ENCODE results near the gene TNNI2.

The TNNI2 gene

DNA sequence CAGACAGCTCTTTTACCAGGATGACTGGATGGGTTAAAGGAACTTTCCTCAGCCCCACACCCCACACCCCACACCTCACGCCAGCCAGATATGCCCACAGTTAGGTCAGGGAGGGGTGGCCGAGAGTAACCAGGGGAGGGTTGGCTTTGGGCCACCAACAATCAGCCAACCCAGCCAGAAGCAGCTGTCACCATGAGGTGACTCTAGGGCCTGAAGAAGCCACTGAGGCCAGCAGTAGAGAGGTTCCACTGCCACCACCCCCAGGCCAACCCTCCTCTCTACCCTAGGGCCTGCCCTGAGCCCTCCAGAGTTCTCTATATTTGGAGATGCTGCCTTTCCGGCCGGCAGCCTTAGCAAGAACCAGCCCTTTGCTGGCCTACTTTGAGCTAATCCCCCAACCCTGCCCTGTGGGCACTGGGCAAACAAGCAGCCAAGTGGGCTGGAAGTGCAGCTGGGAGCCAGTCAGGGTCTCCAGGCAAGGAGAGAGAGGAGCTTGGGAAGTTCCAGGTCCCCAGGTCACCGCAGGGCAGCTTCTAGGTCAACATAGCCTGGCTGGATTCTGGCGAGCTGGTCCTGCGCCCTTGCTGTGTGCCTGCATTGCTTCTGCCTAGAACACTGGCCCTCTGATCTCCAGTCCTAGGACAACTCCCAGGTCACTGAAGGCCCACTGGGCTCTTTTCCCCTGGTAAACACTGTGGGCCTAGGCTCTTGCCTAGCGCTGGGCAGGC is 16.0 kb upstream of the TNNI2 start:
- DNase-seq = no peak

DNA sequence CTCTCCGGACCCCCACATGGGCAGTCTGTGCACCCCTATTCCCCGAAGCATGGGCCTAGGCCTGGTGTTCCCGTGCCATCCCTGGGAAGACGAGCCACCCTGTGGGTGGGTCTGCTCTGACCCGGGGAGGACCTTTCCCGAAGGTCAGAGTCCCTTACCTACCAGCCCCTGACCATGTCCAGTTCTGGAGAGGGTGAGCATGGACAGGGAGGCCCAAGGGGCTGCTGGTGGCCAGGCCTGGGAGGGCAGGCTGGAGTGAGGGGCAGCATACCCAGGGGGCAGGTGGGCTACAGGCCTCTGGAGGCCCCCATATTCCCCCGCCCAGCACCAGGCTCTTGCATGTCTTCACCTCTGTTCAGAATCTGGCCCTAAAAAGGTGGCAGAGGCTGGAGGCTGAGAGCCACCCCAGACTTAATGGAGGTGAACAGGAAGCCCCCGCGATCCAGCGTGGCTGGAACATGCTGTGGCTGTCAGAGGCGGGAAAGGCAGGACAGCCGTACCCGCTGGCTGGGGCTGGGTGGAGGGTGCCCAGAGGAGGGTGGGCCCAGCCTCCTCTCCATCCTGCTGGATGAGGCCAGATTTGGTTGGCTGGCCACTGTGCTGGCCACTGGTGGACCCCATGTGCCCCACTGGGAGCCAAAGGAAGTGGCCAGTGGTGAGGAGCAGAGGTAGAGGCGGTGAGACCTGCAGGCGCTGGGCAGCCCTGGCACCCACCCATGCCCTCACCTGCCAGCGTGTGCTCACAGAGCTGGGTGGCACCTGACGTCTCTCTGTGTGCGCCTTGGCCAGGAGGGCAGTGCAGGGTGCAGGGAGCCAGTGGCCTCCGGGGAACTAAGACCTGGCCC is 15.2 kb upstream of the TNNI2 start:
- DNase-seq = no peak

DNA sequence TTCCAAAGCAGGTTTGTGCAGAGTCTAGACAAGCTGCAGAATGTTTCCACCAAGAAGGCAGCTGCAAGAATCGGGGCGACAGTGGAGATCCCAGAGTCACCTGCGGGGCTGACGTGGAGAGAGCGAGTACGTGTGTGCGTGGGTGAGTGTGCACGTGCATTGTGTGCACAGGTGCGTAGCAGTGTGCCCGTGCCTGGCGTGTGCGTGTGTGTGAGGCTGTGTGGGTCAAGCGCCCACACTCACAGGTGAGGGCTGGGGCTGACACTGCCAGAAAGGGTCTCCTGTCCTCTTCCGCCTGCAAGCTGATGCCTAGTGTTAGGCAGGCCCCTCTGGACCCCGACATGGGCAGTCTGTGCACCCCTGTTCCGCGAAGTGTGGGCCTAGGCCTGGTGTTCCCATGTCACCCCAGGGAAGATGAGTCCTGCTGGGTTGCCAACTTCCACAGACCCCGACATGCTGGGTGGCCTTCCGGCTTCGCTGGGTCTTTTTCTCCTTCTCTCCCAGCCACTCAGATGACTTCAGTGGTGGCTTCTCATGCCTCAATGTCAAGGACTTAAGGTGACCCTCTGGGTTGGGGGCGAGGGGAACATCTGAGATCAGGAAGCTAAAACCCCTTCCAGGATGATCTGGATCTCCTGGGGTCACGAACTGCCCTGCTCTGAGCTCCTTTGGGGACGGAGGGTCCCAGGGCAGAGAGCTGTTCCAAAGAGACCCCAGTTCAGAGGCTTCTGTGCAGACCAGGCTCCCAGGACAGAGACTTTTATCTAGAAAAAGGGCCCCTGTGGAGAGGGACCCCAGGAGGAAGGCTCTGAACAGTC is 14.4 kb upstream of the TNNI2 start:
- DNase-seq = no peak

DNA sequence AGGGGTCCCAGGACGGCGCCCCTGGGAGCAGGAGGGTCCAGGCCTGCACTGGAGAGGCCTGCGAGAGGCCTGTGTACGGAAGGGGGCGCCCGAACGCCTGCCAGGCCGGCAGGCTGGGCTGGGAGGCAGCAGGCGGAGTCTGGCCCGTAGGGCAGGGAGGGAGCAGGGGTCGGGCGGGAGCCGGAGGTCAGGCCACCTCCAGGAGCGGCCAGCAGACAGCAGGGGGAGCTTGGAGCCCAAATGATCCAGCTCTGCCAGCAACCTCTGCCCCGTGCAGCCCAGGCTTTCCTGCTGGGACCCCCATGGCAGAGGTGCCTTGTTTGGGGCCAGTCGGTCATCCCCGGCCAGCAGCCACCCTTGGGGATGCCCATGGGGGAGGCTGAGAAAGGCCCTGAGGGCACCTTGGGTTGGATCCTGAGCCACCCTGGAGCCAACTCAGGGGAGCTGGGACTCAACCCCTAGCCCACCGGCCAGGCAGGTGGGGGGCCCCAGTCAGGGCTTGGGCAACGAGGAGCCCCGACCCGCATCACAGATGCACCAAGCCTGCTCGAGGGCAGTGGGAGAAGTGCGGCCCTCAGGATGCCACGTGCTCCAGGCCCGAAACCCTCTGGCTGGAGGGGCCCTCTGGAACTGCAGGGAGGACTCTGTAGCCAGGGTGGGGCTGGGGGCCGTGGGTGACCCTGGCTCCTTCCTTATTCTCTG is 13.6 kb upstream of the TNNI2 start:
- peak; percentile 89 for DNase-seq

DNA sequence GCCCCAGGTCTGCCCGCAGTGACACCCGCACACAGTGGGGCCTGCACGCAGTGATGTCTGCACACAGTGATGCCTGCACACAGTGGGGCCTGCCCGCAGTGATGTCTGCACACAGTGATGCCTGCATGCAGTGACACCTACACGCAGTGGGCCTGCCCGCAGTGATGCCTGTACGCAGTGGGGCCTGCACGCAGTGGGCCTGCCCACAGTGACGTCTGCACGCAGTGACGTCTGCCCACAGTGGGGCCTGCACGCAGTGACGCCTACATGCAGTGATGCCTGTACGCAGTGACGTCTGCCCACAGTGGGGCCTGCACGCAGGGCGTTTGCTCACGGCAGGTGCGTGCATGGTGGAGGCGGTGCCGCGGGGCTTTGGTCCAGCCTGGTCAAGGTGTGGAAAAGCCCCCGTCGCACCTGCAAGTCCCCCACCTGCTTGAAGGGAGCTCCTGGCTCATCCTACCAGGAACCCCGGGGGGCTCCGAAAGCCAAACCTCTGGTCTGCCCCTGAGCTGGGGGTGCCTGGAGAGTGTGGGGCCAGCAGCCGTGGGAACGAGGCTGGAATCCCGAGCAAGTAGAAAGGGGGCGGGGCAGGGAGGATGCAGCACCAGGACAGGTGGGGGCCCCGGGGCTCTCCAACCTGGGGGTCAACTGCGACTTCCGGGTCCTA is 12.9 kb upstream of the TNNI2 start:
- no peak for DNase-seq

DNA sequence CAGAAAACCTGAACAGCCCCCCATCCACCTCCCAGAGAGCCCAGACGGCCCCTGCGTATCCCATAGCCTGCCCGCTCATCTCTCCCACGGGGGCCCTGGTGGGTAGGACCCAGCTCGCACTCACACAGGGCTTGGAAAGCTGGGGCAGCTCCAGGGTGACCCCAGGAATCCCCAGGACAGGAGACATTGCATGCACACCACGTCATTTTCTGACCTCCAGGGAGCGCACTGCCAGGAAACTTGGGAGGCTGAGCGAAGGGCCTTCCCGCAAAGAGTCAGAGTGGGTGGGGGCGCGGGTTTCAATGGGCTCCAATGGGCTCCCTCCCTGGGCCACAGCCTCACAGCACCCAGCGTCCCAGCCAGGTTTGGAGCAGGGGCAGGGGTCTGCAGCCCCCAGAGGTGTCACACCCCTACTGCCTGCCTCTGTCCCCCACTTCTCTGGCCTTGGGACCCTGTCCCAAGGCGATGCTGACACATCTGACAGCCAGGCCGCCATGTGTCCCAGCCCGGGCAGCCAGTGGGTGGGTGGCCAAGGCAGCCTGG is 12.2 kb upstream of the TNNI2 start:
- DNase-seq = no peak

DNA sequence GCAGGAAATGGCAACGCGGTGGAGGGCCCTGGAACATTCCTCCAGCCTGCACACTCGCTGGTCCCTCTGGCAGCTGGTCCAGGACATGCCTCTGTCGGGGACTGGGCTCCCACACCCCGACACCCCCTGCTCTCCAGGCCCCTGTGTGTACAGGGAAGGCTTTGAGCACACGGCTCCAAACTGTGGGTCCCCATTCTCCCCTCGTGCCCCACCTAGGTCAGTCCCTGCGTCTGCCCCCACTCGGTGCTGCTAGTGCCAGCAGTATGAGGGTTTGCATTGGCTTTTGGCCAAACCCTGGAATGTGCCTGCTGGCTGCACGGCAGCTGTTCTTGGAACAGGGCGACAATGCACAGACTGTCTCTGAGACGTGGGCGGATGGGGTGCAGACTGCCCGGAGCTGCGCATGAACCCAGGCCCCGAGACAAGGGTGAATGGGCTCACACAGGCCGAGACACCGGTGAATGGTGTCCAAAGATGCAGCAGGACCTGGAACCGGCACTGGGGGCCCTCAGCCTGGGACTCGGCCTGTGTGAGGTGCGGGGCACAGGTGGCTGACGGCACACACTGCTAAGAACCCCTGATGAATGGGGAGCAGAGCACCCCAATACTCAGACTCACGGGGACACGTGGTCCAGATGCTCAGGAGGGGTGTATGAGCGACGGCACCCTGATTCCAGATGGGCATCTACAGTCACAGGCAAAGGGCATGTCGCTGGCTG is 11.5 kb upstream of the TNNI2 start:
- DNase-seq = no peak

DNA sequence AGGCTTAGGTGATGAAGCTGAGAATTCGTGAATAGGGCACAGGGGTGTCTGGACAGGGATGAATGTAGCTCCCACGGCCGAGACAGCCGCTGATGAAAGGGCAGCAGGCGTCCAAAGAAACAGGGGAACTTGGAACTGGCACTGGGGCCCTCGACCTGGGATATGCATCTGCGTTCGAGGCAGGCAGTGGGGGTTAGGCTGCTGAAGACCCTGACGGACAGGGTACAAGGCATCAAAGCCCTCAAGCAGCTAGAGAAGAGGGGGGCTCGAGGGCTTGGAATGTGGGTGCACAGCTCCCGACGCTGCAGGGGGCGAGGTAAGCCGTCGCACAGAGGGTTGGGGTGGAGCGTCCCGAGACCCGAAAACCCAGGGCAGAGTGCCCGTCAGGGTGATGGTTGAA is 10.8 kb upstream of the TNNI2 start:
- no peak for DNase-seq

DNA sequence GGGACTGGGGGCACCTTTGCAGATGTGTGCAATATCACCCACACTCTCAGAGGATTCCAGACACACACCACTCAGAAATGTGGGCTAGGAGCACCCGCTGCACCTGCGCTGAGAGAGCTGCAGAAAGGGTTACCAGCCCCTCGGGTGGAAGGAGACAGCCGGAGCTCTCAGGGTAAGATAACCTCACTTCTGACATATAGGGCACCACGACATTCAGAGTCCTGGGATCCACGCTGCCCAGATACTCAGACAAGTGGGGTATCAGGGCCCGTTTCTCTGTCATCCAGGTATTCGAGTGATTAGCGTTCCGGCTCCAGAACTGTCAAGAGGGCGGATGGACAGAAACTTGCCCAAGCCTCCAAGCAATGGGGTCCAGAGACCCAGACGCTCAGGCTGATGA is 10.2 kb upstream of the TNNI2 start:
- DNase-seq = no peak

DNA sequence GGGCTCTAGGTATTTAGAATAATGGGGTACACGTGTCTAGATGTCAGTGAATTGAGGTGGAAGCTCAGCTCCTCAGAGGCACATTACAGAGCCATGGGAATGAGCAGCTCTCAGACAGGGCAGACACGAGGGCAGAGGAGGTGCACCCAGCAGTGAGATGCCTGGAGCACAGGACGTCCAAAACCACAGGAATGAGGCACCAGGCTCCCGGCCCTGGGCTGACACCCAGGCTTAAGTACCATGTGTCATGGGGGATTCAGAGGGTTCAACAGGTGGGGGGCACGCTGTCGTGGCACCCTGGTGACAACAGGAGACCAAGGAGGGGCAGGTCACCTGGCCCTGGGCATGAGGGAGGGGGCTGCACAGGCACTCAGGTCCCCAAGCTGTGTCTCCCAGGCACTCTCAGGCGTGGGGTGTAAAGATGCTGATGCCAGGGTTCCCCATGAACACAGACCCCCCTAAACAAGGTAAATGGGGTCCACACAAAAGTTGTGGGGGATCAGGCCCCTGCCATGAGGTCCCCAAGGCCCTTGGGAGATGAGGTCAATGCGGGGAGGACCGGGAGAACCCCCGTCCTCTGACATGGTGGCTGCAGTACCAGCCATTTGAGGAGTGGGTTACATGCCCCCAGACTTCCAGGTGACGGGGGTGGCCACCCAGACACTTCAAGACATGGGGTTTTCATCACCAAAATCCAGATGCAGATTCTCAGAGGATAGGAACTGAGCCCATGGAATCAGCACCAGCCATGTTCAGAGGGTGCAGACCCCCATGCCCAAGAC is 9.6 kb upstream of the TNNI2 start:
- DNase-seq = no peak

DNA sequence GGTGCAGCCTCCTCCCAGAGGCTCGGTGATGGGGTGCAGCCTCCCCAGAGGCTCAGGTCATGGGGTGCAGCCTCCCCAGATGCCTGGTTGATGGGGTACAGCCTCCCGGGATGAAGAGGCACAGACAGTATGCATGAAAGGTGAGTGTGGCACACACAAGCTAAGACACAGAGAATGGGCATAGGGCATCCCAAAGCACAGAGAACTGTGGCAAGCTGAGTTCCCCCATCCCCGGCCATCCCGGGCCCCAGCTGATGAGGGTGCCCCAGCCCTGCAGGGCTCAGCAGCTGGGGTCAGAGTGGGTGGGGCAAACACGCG is 8.8 kb upstream of the TNNI2 start:
- DNase-seq = no peak

DNA sequence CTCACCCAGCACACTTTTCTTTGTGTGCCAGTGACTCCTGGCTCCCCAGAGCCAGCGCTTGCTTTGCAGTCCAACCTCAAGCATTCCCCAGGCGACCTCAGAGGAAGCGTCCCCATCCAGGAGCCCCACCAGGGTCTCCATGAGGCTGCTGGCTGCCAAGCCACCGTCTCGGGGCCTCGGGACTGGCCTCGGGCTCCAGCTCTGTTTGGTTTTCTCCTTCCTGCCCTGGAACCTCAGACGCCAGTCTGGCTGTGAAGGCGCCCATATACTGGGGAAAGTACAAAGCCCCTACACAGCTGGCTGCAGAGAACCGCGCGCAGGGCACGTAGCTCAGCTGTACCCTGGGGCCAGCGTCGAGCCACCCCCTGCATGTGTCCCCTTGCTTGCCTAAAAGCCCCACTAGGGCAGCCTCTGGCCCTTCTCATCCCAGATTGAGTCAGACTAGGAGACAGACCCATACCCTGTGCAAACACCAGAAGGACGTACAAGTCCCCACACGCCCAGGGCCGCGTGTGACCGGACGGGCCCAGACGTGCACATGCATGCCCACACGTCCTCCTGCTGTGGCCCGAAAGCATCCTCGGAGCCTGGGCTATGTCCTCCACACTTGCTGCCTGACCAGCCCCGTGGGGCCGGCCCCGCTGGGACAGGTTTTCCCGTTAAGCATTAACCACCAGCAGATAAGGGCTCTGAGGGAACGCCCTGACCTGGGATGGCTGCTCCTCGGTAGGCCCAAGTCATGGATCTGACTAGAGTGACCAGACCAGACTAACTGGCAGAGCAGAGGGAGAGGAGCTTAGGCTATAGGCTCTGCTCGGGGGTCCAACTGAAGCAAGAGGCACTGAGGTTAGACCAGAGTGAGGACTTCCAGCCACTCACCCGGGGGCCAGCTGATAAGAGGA is 8.2 kb upstream of the TNNI2 start:
- DNase-seq = no peak

DNA sequence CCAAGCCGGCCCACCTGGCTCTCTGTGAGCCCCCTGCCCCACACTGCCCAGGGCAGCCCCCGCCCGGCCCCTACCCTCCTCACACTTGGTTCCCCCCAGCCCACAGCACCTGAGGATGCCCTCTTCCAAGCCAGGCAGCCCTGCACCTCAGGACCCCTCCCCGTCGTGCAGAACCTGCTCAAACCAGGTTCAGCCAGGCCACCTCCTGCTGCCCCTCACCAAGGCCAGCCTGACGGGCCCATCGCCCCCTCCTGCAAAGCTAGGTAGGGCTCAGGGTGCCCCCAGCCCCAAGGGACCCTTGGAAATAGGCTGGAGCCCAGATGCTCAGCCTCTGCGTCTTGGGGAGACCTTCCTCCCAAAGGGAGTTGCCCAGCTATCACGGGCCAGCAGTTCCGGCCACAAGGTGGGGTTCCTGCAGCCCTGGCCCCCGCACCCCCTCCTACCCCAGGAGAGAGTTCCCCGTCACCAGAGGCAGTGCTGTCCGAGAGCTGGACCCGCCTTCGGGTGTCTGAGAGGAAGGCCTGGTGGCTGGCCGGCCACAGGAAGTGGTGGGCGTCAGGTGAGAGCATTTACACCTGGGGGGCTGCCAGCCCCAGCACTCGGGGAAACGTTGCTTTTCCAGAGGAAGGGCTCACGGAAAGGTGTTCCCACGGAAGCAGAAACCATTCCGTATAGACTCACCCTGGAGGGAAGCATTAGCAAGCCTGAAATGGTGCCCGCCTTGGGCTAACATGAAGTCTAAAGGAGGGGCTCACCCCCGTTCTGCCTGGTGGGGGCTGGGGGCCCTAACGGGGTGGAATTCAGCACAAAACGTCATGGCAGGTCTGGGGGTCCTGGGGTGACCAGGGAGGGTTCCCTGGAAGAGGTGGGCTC is 7.2 kb upstream of the TNNI2 start:
- no peak for DNase-seq

DNA sequence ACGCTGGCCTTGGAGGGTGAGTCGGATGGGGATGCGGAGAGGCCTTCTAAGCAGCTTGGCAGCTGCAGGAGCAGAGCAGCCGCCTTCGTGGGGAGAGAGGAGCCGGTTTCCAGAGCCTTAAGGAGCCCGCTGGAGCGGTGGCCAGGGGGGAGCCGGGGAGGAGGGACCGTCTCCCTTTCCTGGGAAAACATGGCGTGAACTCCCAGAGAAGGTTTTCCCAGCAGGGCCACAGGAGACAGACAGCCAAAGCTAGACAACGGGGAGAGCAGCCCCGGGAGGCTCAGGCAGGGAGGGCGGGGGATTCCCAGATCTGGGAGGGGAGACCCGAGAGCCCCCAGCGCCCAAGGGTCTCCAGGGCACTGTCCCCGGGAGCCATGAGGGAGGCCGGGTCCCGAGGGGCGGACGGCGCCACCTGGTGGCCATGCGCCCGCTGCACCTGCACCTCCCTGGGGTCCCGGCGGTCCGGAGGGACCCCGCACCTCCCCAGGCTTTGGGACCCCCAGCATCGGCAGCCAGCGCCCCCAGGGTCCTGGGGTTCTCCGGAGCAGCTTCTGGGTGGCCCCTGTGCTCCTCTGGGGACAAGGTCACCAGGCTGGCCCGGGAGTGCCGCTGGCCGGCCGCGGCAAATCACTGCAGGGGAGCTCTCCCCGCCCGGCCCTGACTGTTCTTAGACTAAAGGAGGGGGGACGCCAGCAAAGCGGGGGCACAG is 6.4 kb upstream of the TNNI2 start:
- DNase-seq = peak; percentile 59

DNA sequence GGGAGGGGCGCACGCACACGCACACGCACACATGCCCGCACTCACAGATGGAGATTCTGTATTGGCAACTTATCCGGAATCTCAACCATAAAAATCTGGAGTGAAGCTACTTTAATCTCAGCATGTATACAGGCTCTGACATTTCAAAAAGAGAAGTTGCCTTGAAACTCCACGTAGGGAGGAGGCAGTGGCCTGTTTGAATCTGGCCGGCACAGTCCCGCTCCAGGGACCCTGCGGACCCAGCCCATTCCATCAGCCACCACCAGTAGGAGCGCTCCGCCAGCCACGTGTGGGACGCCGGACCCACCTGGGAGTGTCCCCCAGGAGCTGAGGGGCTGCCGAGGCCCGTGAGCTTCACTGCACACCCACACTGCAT is 5.9 kb upstream of the TNNI2 start:
- DNase-seq = no peak

DNA sequence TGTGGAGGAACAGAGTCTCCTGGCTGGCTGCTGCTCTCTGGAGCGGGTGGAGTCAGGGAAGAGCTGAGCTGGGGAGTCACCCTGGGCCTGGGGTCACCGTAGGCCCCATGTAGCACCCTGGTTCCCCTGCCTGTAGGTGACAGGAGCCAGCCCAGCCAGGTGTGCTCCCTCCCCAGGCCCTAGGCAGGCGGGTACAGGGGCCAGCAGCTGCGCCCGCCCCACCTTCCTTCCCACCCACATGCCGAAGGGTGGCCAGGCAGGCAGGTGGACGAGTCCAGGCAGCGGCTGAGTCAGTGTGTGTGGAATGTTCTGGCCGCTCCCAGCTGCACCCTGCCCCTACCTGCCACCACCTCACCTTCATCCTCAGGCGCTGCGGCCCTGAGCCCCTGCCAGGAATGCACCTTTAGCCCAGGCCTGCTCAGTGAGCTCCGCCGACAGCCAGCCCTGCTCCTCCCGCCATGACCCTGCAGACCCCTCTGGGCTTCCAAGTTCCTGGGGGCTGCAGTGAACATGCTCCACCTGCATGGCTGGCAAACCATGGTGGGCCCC is 4.6 kb upstream of the TNNI2 start:
- DNase-seq = no peak

DNA sequence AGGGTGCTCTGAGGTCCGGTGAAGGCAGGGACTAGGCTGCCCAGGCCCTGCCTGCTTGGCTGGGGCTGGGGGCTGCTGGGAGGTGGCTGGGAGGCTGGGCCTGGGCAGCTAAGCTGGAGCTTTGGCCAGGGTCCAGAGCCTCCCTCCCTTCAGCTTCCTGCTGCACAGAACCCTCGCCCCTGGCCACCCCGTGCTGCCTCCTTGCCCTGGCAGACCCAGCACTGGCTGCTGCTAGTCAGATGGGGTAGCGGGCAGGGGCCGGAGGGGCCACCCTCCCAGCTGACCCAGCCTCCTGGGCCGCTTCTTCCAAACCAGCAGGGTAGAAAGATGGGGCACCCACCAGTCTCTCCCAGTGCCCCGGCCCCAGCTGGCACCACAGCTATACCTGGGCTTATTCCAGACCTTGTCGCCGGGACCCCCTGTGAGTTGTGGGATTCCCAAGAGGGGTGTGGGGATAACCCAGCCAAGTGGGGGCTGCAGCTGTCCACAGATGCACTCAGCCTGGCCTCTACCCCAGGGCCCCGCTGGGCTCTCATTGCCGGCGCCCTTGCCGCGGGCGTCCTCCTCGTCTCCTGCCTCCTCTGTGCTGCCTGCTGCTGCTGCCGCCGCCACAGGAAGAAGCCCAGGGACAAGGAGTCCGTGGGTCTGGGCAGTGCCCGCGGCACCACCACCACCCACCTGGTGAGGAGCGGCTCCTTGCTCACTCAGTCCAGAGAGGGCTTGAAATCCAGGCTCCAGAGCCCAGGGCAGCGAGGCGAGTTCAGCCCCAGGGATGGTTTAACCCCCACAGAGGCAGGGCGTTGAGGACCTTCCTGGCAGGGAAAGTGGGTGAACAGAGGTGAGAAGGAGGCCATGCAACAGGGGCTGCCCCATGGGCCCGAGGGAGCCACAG is 3.8 kb upstream of the TNNI2 start, which contains the start of gene SYT8:
TSS of gene SYT8 (plus strand) at position 212 of the 892 bp plus-strand sequence. CDS start at position 328, 116 bp downstream.
- DNase-seq = no peak

All from hematopoietic multipotent progenitor cell treated with erythropoietin and hydrocortisone succinate and interleukin-3 and kit ligand, for 4 days (in vitro differentiated cells).